Measurements from ENCODE around the gene CRLF3. TPM values are rescaled to one million over a fixed set of nuclear protein-coding genes. Genes with fewer than 3 reads are reported as not detected.

CRLF3 gene
- total RNA-seq, 1 experiment from 2014 or later, result 17.9 TPM

- TF ChIP-seq ZNF281 (CRISPR knock-in tag; IDR thresholded peaks at IDR 0.05) (no peak), STAT6 (CRISPR knock-in tag; conservative IDR thresholded peaks at IDR 0.05; ENCODE audit: low read depth) (no peak), ERG (CRISPR knock-in tag; IDR thresholded peaks at IDR 0.05) (no peak), ATF1 (CRISPR knock-in tag; IDR thresholded peaks at IDR 0.05) (no peak), TP53 (CRISPR knock-in tag; IDR thresholded peaks at IDR 0.05) (no peak), ZMAT4 (CRISPR knock-in tag; IDR thresholded peaks at IDR 0.05) (no peak), SMAD4 (CRISPR knock-in tag; IDR thresholded peaks at IDR 0.05) (no peak), ZNF219 (CRISPR knock-in tag; IDR thresholded peaks at IDR 0.05; ENCODE audit: borderline replicate concordance) (0 out of 2 replicates have a peak, but pooled peaks have one; percentile 32), SMAD3 (CRISPR knock-in tag; IDR thresholded peaks at IDR 0.05; ENCODE audit: borderline replicate concordance) (peak; percentile 83; the same call in 1 of the 2 replicates), ZNF396 (CRISPR knock-in tag; IDR thresholded peaks at IDR 0.05; ENCODE audit: borderline replicate concordance) (no peak), SOX15 (CRISPR knock-in tag; IDR thresholded peaks at IDR 0.05) (no peak), CTCF (IDR thresholded peaks at IDR 0.05) (no peak), FOXP4 (CRISPR knock-in tag; IDR thresholded peaks at IDR 0.05) (no peak), ZSCAN18 (CRISPR knock-in tag; IDR thresholded peaks at IDR 0.05) (no peak), NR3C1 (CRISPR knock-in tag; conservative IDR thresholded peaks at IDR 0.05; ENCODE audit: low read depth) (no peak), MAX (CRISPR knock-in tag; IDR thresholded peaks at IDR 0.05) (peak; percentile 80), SP1 (CRISPR knock-in tag; conservative IDR thresholded peaks at IDR 0.05) (peak; percentile 94), MYBL2 (CRISPR knock-in tag; IDR thresholded peaks at IDR 0.05) (peak; percentile 76), MXD4 (CRISPR knock-in tag; IDR thresholded peaks at IDR 0.05; ENCODE audit: borderline replicate concordance) (no peak), ETV6 (CRISPR knock-in tag; IDR thresholded peaks at IDR 0.05) (peak; percentile 73; the same call in 1 of the 2 replicates), ZBTB21 (CRISPR knock-in tag; IDR thresholded peaks at IDR 0.05; ENCODE audit: borderline replicate concordance) (no peak), GRHL2 (CRISPR knock-in tag; IDR thresholded peaks at IDR 0.05; ENCODE audit: insufficient replicate concordance, severe bottlenecking) (no peak), ZNF121 (CRISPR knock-in tag; IDR thresholded peaks at IDR 0.05) (no peak), ZNF232 (CRISPR knock-in tag; IDR thresholded peaks at IDR 0.05) (peak; percentile 47; the same call in 1 of the 2 replicates)
Observed at GRCh38 chr17:30831663-30832437, 7.4 kb upstream of the CRLF3 start, which contains the start of gene ATAD5 (continued).

All from WTC11 (cell line).